Lower leg skin (tissue), 4 donors: ENCODE data around the gene PHKG2. TPM values are rescaled to one million over a fixed set of nuclear protein-coding genes. Genes with fewer than 3 reads are reported as not detected.
A peak's percentile ranks its signal among the peaks of the same experiment; 100 is the strongest.

ENCODE experiments used
- DNase-seq, 2 donors: peaks; one replicate each; pipeline ENCODE4 v3.0.0-alpha.2; 2019; ENCODE audit warnings: low spot score in 2 of 2
- H3K4me3 ChIP-seq: fragments of 200-600 bp; sonication (generic); 2 replicates; pipeline ENCODE4 v1.5.1; 2017; ENCODE audit warnings: mild to moderate bottlenecking, low read depth; ENCODE audit not compliant: poor library complexity, severe bottlenecking
- POLR2A ChIP-seq, 2 donors: fragments of 450-650 bp; IDR thresholded peaks; one replicate each; pipeline ENCODE4 v1.6.1; 2016 to 2017; ENCODE audit warnings: antibody characterized with exemption in 2 of 2, mild to moderate bottlenecking in 1 of 2, moderate library complexity in 1 of 2
- WGBS, 2 donors: methylation state at CpG; one replicate each; pipeline ENCODE4 v1.1.5; 2018; 5-methylcytosine and 5-hydroxymethylcytosine counted together
- intact Hi-C: fragments of 100-400 bp; cut with DNase I; formaldehyde crosslinking; loops from one replicate; pipeline ENCODE4 v1.15.0; 2023; ENCODE audit warnings: low total_unique reads
- total RNA-seq, 4 donors: library from RNA; depleted of rRNA; stranded (reverse); fragments of >200 nt; gene quantifications; one replicate each; pipeline ENCODE4 v1.1.0, GENCODE V29; 2016
- TF ChIP-seq, protein P1 (sequence below), 3 donors: fragments of 450-650 bp; IDR thresholded peaks; one replicate each; pipeline ENCODE4 v1.5.1; 2016; ENCODE audit warnings: antibody characterized with exemption in 3 of 3, mild to moderate bottlenecking in 3 of 3, moderate library complexity in 2 of 3

The PHKG2 gene
- total RNA-seq, 4 donors from 2014 or later = 20.6 to 39.5 (median 31.5) TPM

DNA sequence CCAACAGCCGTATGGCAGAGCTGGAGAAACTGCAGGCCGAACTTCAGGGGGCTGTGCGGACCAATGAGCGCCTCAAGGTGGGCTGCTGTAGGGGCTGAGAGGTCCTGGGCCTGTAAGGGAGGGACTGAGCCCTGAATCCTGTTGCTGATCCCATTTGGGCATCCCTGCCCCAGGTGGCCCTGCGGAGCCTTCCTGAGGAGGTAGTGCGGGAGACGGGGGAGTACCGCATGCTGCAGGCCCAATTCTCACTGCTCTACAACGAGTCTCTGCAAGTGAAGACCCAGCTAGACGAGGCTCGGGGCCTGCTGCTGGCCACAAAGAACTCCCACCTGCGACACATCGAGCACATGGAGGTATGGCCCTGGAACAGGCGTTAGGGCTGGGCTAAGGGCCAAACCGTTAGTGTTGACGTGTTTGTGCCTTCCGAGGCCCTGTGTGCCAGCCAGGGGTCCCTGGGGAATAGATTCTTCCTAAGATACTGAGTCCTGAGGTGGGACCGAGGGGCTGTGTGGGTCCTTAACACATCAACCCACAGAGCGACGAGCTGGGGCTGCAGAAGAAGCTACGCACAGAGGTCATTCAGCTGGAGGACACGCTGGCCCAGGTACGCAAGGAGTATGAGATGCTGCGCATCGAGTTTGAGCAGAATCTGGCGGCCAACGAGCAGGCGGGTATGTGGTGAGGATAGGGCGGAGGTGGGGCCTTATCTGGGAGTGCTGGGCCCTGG, 18.1 kb downstream of the PHKG2 start:
- 89 to 91% methylated on average over 25 to 29 of the region's 29 CpGs for WGBS, 2 donors
- no peak for TF ChIP-seq POLR2A (IDR thresholded peaks at IDR 0.05)
- TF ChIP-seq, protein P1, sequence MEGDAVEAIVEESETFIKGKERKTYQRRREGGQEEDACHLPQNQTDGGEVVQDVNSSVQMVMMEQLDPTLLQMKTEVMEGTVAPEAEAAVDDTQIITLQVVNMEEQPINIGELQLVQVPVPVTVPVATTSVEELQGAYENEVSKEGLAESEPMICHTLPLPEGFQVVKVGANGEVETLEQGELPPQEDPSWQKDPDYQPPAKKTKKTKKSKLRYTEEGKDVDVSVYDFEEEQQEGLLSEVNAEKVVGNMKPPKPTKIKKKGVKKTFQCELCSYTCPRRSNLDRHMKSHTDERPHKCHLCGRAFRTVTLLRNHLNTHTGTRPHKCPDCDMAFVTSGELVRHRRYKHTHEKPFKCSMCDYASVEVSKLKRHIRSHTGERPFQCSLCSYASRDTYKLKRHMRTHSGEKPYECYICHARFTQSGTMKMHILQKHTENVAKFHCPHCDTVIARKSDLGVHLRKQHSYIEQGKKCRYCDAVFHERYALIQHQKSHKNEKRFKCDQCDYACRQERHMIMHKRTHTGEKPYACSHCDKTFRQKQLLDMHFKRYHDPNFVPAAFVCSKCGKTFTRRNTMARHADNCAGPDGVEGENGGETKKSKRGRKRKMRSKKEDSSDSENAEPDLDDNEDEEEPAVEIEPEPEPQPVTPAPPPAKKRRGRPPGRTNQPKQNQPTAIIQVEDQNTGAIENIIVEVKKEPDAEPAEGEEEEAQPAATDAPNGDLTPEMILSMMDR (IDR thresholded peaks at IDR 0.05) = no peak
- no peak overlapping the region for H3K4me3 ChIP-seq
- intact Hi-C loops = no loop called here
- peak in 1 of 2 donors; percentile 81 for DNase-seq

- no peak overlapping the region for H3K4me3 ChIP-seq
- intact Hi-C loops = no loop called here
- 76 to 80% methylated on average over 4 of the region's 4 CpGs for WGBS, 2 donors
- TF ChIP-seq, protein P1 (IDR thresholded peaks at IDR 0.05) = no peak
- no peak for DNase-seq
Observed at GRCh38 chr16:30766933-30767284, 18.7 kb downstream of the PHKG2 start.

DNA sequence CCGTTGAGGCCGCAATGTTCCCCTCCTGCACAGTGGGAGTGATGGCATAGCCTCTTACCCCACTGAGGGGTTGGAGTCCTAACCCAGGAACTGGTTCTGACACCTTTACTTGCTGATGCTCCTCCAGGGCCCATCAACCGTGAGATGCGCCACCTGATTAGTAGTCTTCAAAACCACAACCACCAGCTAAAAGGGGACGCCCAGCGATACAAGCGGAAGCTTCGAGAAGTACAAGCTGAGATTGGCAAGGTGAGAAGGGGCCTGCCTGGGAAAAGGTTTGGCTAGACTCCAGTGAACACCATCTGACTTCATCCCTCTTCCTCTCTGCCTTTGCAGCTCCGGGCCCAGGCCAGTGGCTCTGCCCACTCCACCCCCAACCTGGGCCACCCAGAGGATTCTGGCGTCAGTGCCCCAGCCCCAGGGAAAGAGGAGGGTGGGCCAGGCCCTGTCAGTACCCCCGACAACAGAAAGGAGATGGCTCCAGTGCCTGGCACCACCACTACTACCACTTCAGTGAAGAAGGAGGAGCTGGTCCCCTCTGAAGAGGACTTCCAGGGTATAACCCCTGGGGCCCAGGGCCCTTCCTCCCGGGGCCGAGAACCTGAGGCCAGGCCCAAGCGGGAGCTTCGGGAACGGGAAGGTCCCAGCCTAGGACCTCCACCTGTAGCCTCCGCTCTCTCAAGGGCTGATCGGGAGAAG, 19.7 kb downstream of the PHKG2 start:
- no peak overlapping the region for H3K4me3 ChIP-seq
- DNase-seq = no peak
- 91 to 94% methylated on average over 18 of the region's 18 CpGs for WGBS, 2 donors
- TF ChIP-seq, protein P1 (IDR thresholded peaks at IDR 0.05) = no peak
- no peak for TF ChIP-seq POLR2A (IDR thresholded peaks at IDR 0.05)
- intact Hi-C loops = no loop called here

GRCh38 chr16:30768583-30769181, 20.5 kb downstream of the PHKG2 start:
- no peak for DNase-seq
- no peak overlapping the region for H3K4me3 ChIP-seq
- TF ChIP-seq, protein P1 (IDR thresholded peaks at IDR 0.05) = no peak
- no peak for TF ChIP-seq POLR2A (IDR thresholded peaks at IDR 0.05)
- WGBS, 2 donors = 94 to 96% methylated on average over 23 of the region's 23 CpGs
- intact Hi-C loops = no loop called here

GRCh38 chr16:30769379-30770089, 21.3 kb downstream of the PHKG2 start:
- H3K4me3 ChIP-seq = no peak overlapping the region
- WGBS, 2 donors = 89 to 90% methylated on average over 17 of the region's 17 CpGs
- DNase-seq = no peak
- TF ChIP-seq, protein P1 (IDR thresholded peaks at IDR 0.05) = no peak
- no peak for TF ChIP-seq POLR2A (IDR thresholded peaks at IDR 0.05)
- intact Hi-C loops = loop anchor here (10.0 kb wide), 1 partner anchor 45 kb away; no protein-coding TSS in a partner anchor
